Smooth muscle cell (in vitro differentiated cells): ENCODE results near the gene CD22. TPM values are rescaled to one million over a fixed set of nuclear protein-coding genes. Genes with fewer than 3 reads are reported as not detected.

Experiments
- DNase-seq: peaks from one replicate; lab custom pipeline; 2025; ENCODE audit not compliant: unreplicated experiment; lab: John Stamatoyannopoulos, UW
- H2AFZ ChIP-seq: fragments of 200-600 bp; sonication (generic); 2 replicates; pipeline ENCODE4 v1.6.0; 2016; ENCODE audit warnings: antibody characterized with exemption, low read depth, mild to moderate bottlenecking
- H3F3A ChIP-seq: fragments of 200-600 bp; sonication (generic); 2 replicates; pipeline ENCODE4 v1.6.0; 2017; ENCODE audit warnings: antibody characterized with exemption, low read depth
- H3K27ac ChIP-seq: fragments of 200-600 bp; sonication (generic); 2 replicates; pipeline ENCODE4 v1.5.1; 2016; ENCODE audit warnings: low read depth, mild to moderate bottlenecking
- H3K27me3 ChIP-seq: fragments of 200-600 bp; sonication (generic); 2 replicates; pipeline ENCODE4 v1.6.1; 2016; ENCODE audit warnings: low read depth, mild to moderate bottlenecking
- H3K36me3 ChIP-seq: fragments of 200-600 bp; sonication (generic); 2 replicates; pipeline ENCODE4 v1.5.1; 2016; ENCODE audit warnings: low read depth
- H3K4me1 ChIP-seq: fragments of 200-600 bp; sonication (generic); 2 replicates; pipeline ENCODE4 v1.5.1; 2016; ENCODE audit warnings: low read depth
- H3K4me2 ChIP-seq: fragments of 200-600 bp; sonication (generic); 2 replicates; pipeline ENCODE4 v1.6.0; 2016; ENCODE audit warnings: mild to moderate bottlenecking
- H3K4me3 ChIP-seq: fragments of 200-600 bp; sonication (generic); 2 replicates; pipeline ENCODE4 v1.5.1; 2016; ENCODE audit warnings: mild to moderate bottlenecking
- H3K79me2 ChIP-seq: fragments of 200-600 bp; sonication (generic); 2 replicates; pipeline ENCODE4 v1.6.0; 2016; ENCODE audit warnings: low read depth, mild to moderate bottlenecking
- H3K9ac ChIP-seq: fragments of 200-600 bp; sonication (generic); 2 replicates; pipeline ENCODE4 v1.6.0; 2016; ENCODE audit warnings: low read depth
- H3K9me3 ChIP-seq: fragments of 200-600 bp; sonication (generic); replicated peaks from 2 replicates; pipeline ENCODE4 v1.5.1; 2016; ENCODE audit warnings: low read depth
- H4K20me1 ChIP-seq: fragments of 200-600 bp; sonication (generic); 2 replicates; pipeline ENCODE4 v1.6.0; 2016; ENCODE audit warnings: low read depth
- WGBS: methylation state at CpG from one replicate; pipeline ENCODE4 v1.1.7; 2016; ENCODE audit warnings: low lambda C conversion rate; 5-methylcytosine and 5-hydroxymethylcytosine counted together
- polyA plus RNA-seq: library from polyadenylated mRNA; unstranded; fragments of >200 nt; fragmentation: Nextera tagmentation; extraction: Ambion mirVana; gene quantifications from 2 replicates; pipeline ENCODE4 v1.2.1, GENCODE V29; 2016
- total RNA-seq: library from RNA; depleted of rRNA; stranded (reverse); fragments of >200 nt; gene quantifications from 2 replicates; pipeline ENCODE4 v1.2.3, GENCODE V29; 2014
- TF ChIP-seq, protein P1 (sequence below): fragments of 200-600 bp; sonication (generic); IDR thresholded peaks from 2 replicates; pipeline ENCODE4 v1.5.1; 2017; ENCODE audit warnings: borderline replicate concordance, mild to moderate bottlenecking, antibody characterized with exemption; ENCODE audit not compliant: insufficient read depth, poor library complexity, severe bottlenecking

Gene CD22
- total and polyA plus RNA-seq, 2 experiments from 2014 or later: not detected

DNA sequence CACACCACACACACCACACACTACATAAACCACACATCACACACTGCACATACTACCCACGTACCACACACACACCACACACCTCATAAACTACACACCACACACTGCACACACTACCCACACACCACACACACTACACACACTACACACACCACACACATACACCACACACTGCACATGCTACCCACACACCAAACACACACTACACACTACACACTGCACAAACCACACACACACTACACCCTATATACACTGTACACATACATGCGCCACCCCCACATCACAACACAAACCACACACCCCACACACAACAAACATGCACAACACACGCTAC is 31.5 kb upstream of the CD22 start:
- TF ChIP-seq, protein P1, sequence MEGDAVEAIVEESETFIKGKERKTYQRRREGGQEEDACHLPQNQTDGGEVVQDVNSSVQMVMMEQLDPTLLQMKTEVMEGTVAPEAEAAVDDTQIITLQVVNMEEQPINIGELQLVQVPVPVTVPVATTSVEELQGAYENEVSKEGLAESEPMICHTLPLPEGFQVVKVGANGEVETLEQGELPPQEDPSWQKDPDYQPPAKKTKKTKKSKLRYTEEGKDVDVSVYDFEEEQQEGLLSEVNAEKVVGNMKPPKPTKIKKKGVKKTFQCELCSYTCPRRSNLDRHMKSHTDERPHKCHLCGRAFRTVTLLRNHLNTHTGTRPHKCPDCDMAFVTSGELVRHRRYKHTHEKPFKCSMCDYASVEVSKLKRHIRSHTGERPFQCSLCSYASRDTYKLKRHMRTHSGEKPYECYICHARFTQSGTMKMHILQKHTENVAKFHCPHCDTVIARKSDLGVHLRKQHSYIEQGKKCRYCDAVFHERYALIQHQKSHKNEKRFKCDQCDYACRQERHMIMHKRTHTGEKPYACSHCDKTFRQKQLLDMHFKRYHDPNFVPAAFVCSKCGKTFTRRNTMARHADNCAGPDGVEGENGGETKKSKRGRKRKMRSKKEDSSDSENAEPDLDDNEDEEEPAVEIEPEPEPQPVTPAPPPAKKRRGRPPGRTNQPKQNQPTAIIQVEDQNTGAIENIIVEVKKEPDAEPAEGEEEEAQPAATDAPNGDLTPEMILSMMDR: no peak
- Histone ChIP-seq H3K9ac (no peak overlapping the region), H3K4me3 (no peak overlapping the region), H3K4me1 (no peaks in the 10 kb centered on the region), H3K9me3 (no peaks in the 10 kb centered on the region), H3K27ac (no peak overlapping the region), H2AFZ (no peak overlapping the region), H3K36me3 (no peaks in the 10 kb centered on the region), H4K20me1 (no peaks in the 10 kb centered on the region), H3K4me2 (no peak overlapping the region), H3K27me3 (no peaks in the 10 kb centered on the region), H3F3A (no peaks in the 10 kb centered on the region), H3K79me2 (no peaks in the 10 kb centered on the region)
- whole genome bisulfite sequencing: 95% methylated on average over 2 of the region's 3 CpGs
- no peak for DNase-seq

DNA sequence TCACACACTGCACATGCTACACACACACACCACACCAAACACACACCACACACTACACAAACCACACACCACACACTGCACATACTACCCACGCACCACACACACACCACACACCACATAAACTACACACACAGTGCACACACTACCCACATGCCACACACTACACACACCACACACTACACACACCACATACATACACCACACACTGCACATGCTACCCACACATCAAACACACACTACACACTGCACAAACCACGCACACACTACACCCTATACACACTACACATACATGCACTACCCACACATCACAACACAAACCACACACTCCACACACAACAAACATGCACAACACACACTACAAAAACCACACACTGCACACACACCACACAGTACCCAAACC is 31.1 kb upstream of the CD22 start:
- Histone ChIP-seq H3K4me3 (no peak overlapping the region), H2AFZ (no peak overlapping the region), H3K27ac (no peak overlapping the region), H3K79me2 (no peaks in the 10 kb centered on the region), H3K36me3 (no peaks in the 10 kb centered on the region), H3K4me2 (no peak overlapping the region), H3F3A (no peaks in the 10 kb centered on the region), H4K20me1 (no peaks in the 10 kb centered on the region), H3K4me1 (no peaks in the 10 kb centered on the region), H3K9ac (no peak overlapping the region), H3K27me3 (no peaks in the 10 kb centered on the region), H3K9me3 (no peaks in the 10 kb centered on the region)
- no peak for DNase-seq
- TF ChIP-seq, protein P1: no peak
- WGBS: 100% methylated on average over 2 of the region's 2 CpGs

DNA sequence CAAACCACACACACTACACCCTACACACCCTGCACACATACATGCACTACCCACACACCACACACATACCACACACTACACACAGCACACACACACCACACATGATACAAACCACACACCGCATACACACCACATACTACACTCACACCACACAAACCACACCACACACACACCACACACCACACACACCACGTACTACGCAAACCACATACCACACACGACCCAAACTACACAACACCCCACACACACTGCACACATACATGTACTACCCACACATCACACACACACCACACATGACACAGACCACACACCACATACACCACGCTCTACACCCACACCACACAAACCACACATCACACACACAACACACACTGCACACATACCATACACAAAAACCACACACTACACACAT is 30.4 kb upstream of the CD22 start:
- no peak overlapping the region for H3K27ac ChIP-seq
- no peaks in the 10 kb centered on the region for H3K9me3 ChIP-seq
- no peaks in the 10 kb centered on the region for H3K27me3 ChIP-seq
- no peak overlapping the region for H3K4me3 ChIP-seq
- no peaks in the 10 kb centered on the region for H3K36me3 ChIP-seq
- 98% methylated on average over 5 of the region's 5 CpGs for WGBS
- no peak for DNase-seq
- H4K20me1 ChIP-seq: no peaks in the 10 kb centered on the region
- H3K4me1 ChIP-seq: no peaks in the 10 kb centered on the region
- no peaks in the 10 kb centered on the region for H3K79me2 ChIP-seq
- H3F3A ChIP-seq: no peaks in the 10 kb centered on the region
- no peak overlapping the region for H2AFZ ChIP-seq
- H3K9ac ChIP-seq: no peak overlapping the region
- TF ChIP-seq, protein P1: no peak
- no peak overlapping the region for H3K4me2 ChIP-seq

DNA sequence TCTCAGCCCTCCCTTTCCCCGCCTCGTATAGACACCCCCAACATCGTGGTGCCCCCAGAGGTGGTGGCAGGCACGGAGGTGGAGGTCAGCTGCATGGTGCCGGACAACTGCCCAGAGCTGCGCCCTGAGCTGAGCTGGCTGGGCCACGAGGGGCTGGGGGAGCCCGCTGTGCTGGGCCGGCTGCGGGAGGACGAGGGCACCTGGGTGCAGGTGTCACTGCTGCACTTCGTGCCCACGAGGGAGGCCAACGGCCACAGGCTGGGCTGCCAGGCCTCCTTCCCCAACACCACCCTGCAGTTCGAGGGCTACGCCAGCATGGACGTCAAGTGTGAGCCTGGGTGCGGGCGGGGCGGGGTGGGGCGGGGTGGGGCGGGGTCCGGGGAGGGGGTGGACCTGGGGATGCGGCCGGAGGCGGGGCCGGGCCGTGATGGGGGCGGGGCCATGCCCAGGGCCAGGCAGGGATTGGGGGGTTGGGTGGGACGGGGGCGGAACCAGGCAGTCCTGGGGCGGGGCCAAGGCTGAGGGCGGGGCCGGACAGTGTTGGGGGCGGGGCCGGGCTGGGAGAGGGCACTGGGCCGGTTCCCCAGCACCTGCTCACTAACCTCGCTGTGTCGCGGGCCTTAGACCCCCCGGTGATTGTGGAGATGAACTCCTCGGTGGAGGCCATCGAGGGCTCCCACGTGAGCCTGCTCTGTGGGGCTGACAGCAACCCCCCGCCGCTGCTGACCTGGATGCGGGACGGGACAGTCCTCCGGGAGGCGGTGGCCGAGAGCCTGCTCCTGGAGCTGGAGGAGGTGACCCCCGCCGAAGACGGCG is 29.3 kb upstream of the CD22 start:
- Histone ChIP-seq H3K4me2 (no peak overlapping the region), H3F3A (no peaks in the 10 kb centered on the region), H3K27me3 (no peaks in the 10 kb centered on the region), H3K36me3 (no peaks in the 10 kb centered on the region), H3K9me3 (no peaks in the 10 kb centered on the region), H3K4me3 (no peak overlapping the region), H3K79me2 (no peaks in the 10 kb centered on the region), H4K20me1 (no peaks in the 10 kb centered on the region), H3K9ac (no peak overlapping the region), H3K4me1 (no peaks in the 10 kb centered on the region), H2AFZ (no peak overlapping the region), H3K27ac (no peak overlapping the region)
- DNase-seq: no peak
- TF ChIP-seq, protein P1: no peak
- 95% methylated on average over 27 of the region's 55 CpGs for WGBS
